ENCODE results near the gene PDE4D. TPM values are rescaled to one million over a fixed set of nuclear protein-coding genes. Genes with fewer than 3 reads are reported as not detected.

Gene PDE4D
- total RNA-seq, 1 experiment from 2014 or later: 11.6 TPM

DNA sequence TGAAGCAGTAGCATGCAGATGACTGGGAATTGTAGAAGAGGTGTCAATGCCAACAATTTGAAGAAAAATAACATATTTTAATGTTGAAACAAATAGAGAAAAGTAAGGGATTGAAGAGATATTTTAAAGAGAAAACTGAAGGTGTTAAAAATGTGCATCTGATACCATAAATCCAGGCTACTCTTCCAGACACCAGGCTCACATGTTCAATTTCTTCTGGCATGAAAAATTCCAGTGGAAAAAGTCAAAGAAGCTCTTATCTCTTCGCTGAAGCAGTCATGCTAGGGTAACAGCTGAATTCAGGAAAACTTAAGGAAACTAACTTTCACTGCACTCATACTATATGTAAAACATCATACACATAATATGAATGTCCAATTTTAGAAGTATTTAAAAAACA, 335.0 kb downstream of the PDE4D start:
- TF ChIP-seq, protein P1, sequence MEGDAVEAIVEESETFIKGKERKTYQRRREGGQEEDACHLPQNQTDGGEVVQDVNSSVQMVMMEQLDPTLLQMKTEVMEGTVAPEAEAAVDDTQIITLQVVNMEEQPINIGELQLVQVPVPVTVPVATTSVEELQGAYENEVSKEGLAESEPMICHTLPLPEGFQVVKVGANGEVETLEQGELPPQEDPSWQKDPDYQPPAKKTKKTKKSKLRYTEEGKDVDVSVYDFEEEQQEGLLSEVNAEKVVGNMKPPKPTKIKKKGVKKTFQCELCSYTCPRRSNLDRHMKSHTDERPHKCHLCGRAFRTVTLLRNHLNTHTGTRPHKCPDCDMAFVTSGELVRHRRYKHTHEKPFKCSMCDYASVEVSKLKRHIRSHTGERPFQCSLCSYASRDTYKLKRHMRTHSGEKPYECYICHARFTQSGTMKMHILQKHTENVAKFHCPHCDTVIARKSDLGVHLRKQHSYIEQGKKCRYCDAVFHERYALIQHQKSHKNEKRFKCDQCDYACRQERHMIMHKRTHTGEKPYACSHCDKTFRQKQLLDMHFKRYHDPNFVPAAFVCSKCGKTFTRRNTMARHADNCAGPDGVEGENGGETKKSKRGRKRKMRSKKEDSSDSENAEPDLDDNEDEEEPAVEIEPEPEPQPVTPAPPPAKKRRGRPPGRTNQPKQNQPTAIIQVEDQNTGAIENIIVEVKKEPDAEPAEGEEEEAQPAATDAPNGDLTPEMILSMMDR (IDR thresholded peaks at IDR 0.05; ENCODE audit: unreplicated experiment): no peak
- Mint-ChIP-seq H3K4me1 (ENCODE audit: low read depth, unreplicated experiment) (peaks cover 59% of the 10 kb centered on the region), H3K27me3 (ENCODE audit: unreplicated experiment) (no peaks in the 10 kb centered on the region), H3K27ac (ENCODE audit: unreplicated experiment) (peak overlapping the region; percentile 24), H3K9me3 (ENCODE audit: low read depth, unreplicated experiment) (no peaks in the 10 kb centered on the region), H3K36me3 (ENCODE audit: insufficient read depth, unreplicated experiment) (no peaks in the 10 kb centered on the region), H3K4me3 (ENCODE audit: low read depth, unreplicated experiment) (no peak overlapping the region)
- CTCF ChIA-PET: no interaction called here
- no TSS peak for BruUV-seq (replicated peaks)
- DNase-seq: no peak
- intact Hi-C loops (cut with micrococcal nuclease; ENCODE audit: unreplicated experiment): no loop called here

DNA sequence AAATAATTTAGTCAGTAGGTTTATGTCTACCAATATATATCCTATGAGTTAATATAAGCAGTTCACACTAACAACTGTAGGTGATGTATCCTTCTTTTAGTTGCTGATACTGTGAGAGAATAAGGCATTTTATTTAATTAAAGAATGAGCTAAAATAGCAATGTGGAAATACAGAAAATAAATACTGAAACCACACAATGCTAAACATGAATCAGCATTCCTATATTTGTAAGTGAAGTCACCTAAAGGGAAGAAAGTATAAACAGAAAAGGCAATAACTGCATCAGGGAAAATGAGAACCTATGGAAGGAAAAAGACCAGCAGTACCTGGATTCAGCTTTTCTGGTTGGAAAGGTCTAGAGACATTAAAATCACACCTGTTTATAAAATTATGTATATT, 336.0 kb downstream of the PDE4D start:
- H3K9me3 Mint-ChIP-seq (ENCODE audit: low read depth, unreplicated experiment): no peaks in the 10 kb centered on the region
- H3K4me1 Mint-ChIP-seq (ENCODE audit: low read depth, unreplicated experiment): peaks cover 50% of the 10 kb centered on the region
- intact Hi-C loops (cut with micrococcal nuclease; ENCODE audit: unreplicated experiment): no loop called here
- no peak overlapping the region for H3K27ac Mint-ChIP-seq (ENCODE audit: unreplicated experiment)
- TF ChIP-seq, protein P1 (IDR thresholded peaks at IDR 0.05; ENCODE audit: unreplicated experiment): no peak
- H3K4me3 Mint-ChIP-seq (ENCODE audit: low read depth, unreplicated experiment): no peak overlapping the region
- H3K27me3 Mint-ChIP-seq (ENCODE audit: unreplicated experiment): no peaks in the 10 kb centered on the region
- DNase-seq: no peak
- CTCF ChIA-PET: interaction anchor here (0.8 kb wide), 1 partner anchor 39 kb away, joined by 3 read pairs; no protein-coding TSS in a partner anchor
- no peaks in the 10 kb centered on the region for H3K36me3 Mint-ChIP-seq (ENCODE audit: insufficient read depth, unreplicated experiment)
- no TSS peak for BruUV-seq (replicated peaks)

DNA sequence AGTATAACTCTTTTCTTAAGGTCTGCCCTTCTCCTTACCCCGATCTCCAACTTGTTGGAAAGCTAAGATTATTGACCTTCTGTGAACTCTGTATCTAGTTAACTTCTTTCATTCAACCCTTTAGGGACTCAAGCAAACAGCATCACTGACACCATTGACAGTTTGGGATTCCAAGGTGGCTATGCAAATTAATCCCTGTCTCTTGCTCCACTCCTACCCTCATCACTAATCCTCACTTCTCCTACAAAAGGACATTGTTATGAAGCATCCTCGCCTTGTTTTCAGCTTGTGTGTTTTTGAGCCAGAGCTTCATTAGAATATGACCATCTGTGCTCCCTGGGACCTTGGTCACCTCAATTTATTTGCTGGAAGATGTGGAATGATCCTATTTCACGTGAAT, 337.9 kb downstream of the PDE4D start:
- intact Hi-C loops (cut with micrococcal nuclease; ENCODE audit: unreplicated experiment): no loop called here
- no peak for DNase-seq
- no TSS peak for BruUV-seq (replicated peaks)
- H3K4me1 Mint-ChIP-seq (ENCODE audit: low read depth, unreplicated experiment): peaks cover 35% of the 10 kb centered on the region
- H3K4me3 Mint-ChIP-seq (ENCODE audit: low read depth, unreplicated experiment): no peak overlapping the region
- CTCF ChIA-PET: no interaction called here
- no peaks in the 10 kb centered on the region for H3K36me3 Mint-ChIP-seq (ENCODE audit: insufficient read depth, unreplicated experiment)
- no peaks in the 10 kb centered on the region for H3K27me3 Mint-ChIP-seq (ENCODE audit: unreplicated experiment)
- no peak overlapping the region for H3K27ac Mint-ChIP-seq (ENCODE audit: unreplicated experiment)
- TF ChIP-seq, protein P1 (IDR thresholded peaks at IDR 0.05; ENCODE audit: unreplicated experiment): no peak
- H3K9me3 Mint-ChIP-seq (ENCODE audit: low read depth, unreplicated experiment): no peaks in the 10 kb centered on the region

DNA sequence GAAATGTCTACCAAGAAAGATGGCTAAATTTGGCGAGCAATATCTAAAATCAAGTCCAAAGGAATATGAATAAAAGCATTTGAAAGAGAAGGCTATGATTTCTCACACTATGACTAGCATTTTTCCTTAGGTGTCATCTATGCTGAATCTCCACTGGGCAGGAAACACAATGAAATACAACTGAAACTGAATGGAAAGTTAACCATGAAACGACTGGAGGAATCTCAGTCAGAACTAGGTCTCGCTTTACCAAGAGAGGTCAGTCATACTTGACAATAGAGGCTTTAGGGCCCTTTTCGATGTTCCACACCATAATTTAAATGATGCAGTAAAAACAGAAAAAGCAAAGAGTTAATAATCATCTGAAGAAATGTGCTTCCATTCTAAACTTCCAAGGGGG, 339.0 kb downstream of the PDE4D start:
- CTCF ChIA-PET: no interaction called here
- H3K4me1 Mint-ChIP-seq (ENCODE audit: low read depth, unreplicated experiment): peaks cover 26% of the 10 kb centered on the region
- intact Hi-C loops (cut with micrococcal nuclease; ENCODE audit: unreplicated experiment): no loop called here
- no peak overlapping the region for H3K4me3 Mint-ChIP-seq (ENCODE audit: low read depth, unreplicated experiment)
- no peaks in the 10 kb centered on the region for H3K27me3 Mint-ChIP-seq (ENCODE audit: unreplicated experiment)
- DNase-seq: no peak
- H3K27ac Mint-ChIP-seq (ENCODE audit: unreplicated experiment): no peak overlapping the region
- TF ChIP-seq, protein P1 (IDR thresholded peaks at IDR 0.05; ENCODE audit: unreplicated experiment): no peak
- no peaks in the 10 kb centered on the region for H3K9me3 Mint-ChIP-seq (ENCODE audit: low read depth, unreplicated experiment)
- no peaks in the 10 kb centered on the region for H3K36me3 Mint-ChIP-seq (ENCODE audit: insufficient read depth, unreplicated experiment)
- BruUV-seq (replicated peaks): no TSS peak

All from Calu3 (cell line).